G401 (cell line): ENCODE data around the gene SACS. TPM values are rescaled to one million over a fixed set of nuclear protein-coding genes. Genes with fewer than 3 reads are reported as not detected.
"Not testable (repeated sequence)": the region's sequence is repeated elsewhere in the genome, so short reads cannot be mapped to it uniquely, and the experiment has no call there.

Source experiments
- DNase-seq: peaks from one replicate; pipeline ENCODE4 v3.0.0-alpha.2; 2015; ENCODE audit warnings: low spot score
- in situ Hi-C: cut with HindIII; loops from 2 replicates; pipeline ENCODE4 v1.10.0; 2016; ENCODE audit warnings: low sequenced_read_pairs, mixed read lengths
- total RNA-seq: library from RNA; depleted of rRNA; stranded (reverse); fragments of >200 nt; shearing (Covaris generic); gene quantifications from 2 replicates; pipeline ENCODE4 v1.2.3, GENCODE V29; 2014; rRNA removed

Gene SACS
- total RNA-seq, 1 experiment from 2014 or later: 12.7 TPM

DNA sequence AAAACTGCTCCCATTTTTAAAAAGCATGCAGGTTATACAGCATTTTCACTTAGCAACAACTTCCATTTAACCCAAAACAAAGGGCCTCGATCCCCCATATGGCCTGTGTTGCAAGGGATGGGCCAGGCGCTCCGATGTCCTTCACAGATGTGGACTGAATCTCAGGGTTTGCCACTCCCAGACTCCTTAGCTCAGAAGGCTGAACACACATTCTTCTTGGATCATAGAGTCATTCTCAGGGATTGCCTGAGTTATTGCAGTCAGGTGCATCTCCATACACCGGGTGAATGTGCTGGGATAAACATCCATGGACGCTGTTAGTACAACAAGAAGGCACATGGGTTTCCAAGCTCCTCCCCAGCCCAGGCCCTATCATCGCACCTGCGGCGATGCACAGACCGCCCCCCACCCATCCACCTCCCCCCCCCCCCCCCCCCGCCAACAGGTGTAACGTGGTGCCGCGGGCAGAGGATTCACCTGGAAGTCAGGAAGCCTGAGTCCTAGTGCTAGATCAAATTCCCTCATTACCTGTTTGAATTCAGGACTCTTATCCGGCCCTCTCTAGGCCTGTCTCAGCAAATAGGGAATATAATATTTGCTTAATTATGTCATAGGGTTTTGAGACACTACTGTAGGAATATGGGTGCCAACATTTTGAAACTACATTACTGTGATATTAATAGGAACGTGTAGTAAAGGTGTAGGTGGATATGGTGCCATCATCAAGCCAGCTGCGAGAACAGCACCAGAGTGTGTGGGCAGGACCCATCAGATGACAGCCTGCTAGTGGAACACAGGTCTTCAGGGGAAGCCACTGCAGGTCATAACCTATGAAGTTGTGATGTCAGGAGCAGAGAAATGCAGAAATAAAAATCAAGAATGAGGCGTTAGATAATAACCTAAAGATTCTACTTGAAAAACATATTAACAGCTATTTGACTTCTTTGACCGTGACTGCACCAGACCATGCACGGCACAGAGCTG is 110.9 kb downstream of the SACS start:
- no peak for DNase-seq
- in situ Hi-C loops: no loop called here

DNA sequence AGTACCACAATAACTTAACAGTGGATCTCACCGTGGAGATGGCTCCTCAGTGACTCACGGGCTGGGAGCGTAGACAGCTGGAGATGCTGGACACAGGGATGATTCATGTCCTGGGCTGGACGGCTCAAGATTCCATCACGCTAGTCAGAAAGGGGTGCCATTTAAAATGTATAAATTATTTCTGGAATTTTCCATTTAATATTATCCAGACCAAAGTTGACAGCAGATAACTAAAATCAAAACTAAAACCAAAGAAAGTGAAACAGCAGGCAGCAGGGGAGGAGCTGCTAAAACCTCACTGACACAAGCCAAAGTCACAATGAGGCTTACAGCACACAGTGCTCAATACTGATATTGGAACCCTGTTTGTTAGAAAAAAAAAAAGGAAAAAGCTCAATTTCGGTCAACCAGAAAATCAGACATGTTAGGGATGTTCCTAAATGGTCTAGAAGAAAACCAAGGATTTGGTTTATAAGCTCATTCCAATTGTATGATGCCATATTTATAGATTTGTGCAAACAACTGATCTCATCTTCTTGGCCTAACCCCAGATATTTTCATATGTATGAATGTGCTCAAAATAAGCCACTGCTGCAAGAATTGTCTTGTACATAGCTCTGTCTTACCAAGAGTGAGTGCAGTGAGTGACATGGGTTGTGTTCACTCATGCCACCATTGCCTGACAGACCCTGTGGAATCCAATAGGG is 111.8 kb downstream of the SACS start:
- no peak for DNase-seq
- in situ Hi-C loops: no loop called here

DNA sequence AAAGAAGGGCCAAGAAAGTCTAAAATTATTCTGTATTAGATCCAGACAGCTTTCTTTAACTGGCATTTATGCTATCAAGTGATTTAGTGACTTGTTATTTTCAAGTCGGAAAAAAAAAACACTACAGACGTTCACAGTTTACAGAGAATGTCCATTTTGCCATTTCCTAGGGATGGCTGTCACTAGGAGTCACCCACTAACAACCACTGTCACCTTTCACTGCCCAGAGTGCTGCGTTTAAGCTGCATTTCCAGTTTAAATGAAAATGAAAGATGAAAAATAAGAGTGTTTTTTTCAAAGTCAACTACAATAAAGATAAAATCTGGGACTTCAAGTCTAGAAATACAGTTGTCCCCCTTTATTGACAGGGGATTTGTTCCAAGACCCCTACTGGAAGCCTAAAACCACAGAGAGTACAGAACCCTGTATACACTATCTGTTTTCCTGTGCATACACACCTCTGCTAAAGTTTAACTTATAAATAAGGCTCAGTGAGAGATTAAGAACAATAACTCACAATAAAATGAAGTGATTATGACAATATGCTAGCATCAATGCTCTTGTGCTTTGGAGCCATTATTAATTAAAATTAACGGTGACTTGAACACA is 112.5 kb downstream of the SACS start:
- in situ Hi-C loops: no loop called here
- no peak for DNase-seq

DNA sequence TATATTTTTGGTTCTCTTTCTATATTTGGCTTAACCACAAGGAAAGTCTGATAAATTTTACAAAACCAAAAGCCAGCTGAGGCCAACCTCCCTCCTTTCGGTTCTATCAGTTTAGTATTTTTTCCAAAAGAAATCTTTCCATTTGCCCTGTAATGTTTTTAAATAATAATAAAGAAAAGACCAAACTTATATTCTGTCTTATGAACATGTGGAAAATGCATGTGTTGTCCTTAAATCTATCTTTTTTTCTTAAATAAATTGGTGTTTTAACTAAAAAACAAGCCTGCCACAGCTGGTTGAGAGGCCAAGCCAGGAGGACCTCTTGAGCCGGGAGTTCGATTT is 113.6 kb downstream of the SACS start:
- no peak for DNase-seq
- in situ Hi-C loops: no loop called here

DNA sequence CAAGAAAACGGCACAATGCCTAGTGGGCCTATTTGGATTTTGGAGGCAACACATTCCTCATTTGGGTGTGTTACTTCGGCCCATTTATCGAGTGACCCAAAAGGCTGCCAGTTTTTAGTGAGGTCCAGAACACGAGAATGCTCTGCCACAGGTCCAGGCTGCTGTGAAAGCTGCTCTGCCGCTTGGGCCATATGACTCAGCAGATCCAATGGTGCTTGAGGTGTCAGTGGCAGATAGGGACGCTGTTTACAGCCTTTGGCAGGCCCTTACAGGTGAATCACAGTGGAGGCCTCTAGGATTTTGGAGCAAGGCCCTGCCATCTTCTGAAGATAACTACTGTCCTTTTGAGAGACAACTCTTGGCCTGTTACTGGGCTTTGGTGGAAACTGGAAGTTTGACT is 118.7 kb downstream of the SACS start:
- in situ Hi-C loops, DNase-seq: not testable (repeated sequence)

DNA sequence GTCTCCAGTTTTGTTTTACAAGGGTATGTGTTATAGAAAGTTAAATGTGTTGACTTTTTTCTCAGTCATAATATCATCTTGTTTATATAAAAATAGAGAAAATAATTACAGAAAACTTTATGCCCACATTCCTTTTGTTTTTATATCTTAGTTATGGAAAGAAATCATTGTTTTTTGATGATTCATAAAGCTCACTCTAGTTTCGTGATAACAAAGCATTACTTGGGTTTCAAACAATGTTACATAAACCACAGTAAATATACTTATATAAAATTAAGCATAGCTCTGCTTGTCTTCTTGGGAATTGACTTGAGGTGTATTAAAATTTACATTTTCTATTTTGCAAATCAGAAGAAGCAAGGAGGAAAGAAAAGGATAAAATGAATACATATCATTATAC is 140.9 kb downstream of the SACS start:
- in situ Hi-C loops: no loop called here
- DNase-seq: no peak

DNA sequence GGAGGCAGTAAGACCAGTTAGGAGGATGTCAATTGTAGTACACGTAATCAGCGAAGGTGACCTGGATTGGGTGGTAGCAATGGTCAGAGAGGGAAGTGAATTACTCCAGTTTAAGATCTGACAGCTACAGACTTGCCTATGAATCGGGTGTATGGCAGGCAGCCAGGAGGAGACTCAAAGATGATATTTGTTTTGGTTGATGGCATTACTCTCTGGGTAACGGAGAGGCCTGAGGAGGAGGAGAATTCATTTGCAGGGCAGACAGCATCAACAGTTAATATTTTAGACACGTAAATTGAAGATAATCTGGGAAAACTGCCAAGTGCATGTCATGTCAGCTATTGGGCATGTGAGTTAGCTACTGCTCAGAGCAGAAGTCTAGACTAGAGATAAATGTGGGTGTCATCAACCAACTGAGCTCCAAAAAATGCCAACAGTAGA is 143.6 kb downstream of the SACS start:
- DNase-seq: no peak
- in situ Hi-C loops: no loop called here

DNA sequence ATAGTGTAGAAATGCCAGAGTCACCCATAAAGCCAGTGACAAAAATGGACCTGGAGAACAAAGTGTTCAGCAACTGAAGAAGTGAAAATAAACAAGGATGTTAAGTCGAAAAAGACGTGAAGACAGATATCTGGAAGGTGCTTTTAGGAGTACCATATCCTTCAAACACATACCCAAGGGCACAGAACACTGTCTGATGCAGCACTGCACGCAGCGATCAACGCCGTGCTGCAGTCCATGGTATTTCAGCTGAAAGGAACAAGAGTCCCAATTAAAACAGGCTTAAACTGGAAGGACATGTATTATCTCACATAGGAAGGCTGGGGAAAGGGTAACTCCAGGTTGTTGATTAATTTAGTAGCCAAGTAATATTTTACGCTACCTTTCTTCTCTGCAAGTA is 144.5 kb downstream of the SACS start:
- no peak for DNase-seq
- in situ Hi-C loops: no loop called here

DNA sequence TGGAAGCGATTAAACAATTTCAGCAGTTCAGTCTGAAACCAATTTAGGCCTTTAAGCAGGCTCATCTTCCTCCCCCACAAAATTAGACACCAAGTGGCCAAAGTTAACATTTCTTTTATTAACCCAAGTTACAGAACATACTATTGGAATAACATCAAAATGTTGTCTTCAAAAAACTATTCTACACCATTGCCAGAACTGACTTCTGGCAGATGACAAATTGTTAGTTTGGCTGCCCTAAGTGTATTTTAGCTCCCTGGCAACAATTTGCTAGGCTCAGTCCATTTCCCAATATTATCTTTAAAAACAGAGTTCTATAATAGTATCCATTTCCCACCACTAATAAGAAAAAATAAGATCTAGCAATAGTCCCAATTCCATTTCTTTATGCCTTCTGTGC is 144.9 kb downstream of the SACS start:
- no peak for DNase-seq
- in situ Hi-C loops: no loop called here

DNA sequence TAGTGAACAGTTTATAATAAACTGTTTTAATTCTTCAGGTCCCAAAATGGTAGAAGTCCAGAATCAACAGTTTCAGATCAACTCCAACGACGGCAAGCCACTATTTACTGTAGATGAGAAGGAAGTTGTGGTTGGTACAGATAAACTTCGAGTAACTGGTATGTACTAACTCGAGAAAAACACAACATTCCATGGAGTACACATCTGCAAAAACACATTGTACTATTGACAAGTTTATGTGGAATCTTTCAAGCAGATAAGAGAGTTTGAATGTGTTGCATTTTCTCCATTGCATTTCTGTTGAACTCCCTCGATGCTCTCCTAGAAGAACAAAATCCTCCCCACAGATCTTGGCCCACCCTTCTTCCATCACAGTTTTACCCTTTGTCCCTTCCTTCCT is 154.2 kb downstream of the SACS start:
- DNase-seq: no peak
- in situ Hi-C loops: no loop called here

Other genes starting within 250 kb of the SACS start
- gene TNFRSF19, start 136.7 kb upstream of the SACS start, total RNA-seq: not detected in 2 replicates